ENCODE measurements around the gene CARD11.
"Not testable (repeated sequence)": the region's sequence is repeated elsewhere in the genome, so short reads cannot be mapped to it uniquely, and the experiment has no call there.

CARD11 gene

GRCh38 chr7:2922866-2923265 lies 120.8 kb downstream of the CARD11 start:
- no peak for DNase-seq

- DNase-seq = no peak
These were observed 121.3 kb downstream of the CARD11 start for GRCh38 chr7:2922348-2922691.

DNA sequence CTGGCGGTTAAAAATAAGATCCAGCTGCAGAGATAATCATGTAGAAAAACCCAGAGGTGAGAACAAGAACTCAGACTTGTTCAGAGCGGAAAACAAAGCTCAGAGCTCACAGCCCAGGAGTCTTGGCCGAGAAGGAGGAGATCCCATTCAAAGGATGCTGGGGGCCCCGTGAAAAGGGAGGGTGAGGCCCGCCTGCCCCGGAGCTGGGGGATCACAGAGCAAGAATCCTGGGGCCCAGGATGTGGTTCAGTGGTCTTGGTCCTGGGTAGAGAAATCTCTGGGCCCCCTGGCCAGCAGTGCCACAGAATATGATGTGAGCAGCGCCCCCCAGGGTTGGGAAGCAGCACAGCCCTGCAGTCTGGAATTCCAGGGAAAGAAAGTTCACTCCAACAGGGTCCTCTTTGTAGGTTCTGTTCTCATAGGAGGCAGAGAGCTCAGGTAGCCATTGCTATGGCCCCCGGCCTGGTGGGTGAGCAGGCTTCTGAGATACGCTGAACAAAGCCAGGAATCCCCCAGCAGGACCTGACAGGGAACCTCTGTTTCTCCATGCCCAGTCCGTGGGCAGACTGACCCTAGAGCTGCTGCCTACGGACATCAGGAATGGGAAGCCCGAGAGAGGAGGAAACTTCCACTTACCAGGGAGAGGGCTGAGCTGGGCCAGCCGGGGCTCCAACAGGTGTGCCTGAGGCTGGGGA lies 121.9 kb downstream of the CARD11 start:
- no peak for DNase-seq

GRCh38 chr7:2920956-2921652 lies 122.6 kb downstream of the CARD11 start:
- no peak for DNase-seq

- DNase-seq = not testable (repeated sequence)
These were observed 123.2 kb downstream of the CARD11 start for GRCh38 chr7:2920480-2920879.

DNA sequence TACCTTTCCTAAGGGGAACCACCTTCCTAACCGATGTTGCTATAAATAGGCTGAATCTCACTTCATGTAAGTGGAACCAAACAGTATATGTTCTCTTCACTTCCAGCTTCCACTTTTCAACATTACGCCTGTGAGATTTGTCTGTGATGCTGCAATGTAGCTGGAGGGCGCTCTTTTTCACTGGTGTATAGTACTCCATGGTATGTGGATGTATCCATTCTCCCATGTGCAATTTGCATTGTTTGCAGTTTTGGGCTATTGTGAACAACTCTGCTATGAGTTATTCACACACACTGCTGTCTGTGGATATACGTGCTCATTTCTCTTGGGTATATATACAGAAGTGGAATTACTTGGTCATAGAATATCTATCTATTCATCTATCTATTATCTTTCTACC lies 123.6 kb downstream of the CARD11 start:
- no peak for DNase-seq

DNA sequence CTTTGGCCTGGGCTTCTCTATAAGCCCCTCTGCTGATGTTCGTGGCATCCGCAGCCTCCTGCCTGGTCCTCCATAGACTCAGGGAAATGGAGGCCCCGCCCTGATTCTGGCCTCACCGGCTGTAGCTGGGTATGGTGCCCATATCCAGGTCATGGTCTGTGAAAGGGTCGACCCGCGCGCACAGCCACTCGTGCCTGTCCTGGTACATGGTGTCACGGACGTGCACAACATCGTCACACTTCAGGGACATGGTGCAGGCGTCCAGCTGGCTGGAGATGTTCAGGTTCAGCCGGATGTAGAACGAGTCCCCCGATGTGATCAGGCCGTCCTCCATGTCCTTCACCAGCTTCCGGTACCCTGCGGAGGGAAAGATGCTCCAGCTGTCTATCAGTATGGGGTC lies 124.4 kb downstream of the CARD11 start:
- no peak for DNase-seq

GRCh38 chr7:2918406-2918805 lies 125.3 kb downstream of the CARD11 start:
- no peak for DNase-seq

DNA sequence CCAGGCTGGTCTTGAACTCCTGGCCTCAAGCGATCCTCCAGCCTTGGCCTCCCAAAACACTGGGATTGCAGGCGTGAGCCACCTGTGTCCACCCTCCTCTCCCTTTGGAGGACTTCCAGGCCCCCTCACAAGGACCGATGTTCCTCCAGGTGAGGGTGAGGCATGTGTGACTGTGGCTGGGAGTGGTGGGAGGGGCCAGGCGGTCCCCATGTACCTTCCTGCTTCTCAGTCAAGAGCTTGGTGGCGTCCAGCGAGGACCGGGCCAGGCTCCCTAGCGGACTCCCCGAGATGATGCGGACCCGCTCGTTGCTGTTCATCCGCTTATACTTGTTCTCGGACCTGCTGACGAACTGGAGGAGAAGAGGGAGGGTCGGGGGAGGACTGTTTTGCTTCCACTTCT lies 128.6 kb downstream of the CARD11 start:
- DNase-seq = no peak

DNA sequence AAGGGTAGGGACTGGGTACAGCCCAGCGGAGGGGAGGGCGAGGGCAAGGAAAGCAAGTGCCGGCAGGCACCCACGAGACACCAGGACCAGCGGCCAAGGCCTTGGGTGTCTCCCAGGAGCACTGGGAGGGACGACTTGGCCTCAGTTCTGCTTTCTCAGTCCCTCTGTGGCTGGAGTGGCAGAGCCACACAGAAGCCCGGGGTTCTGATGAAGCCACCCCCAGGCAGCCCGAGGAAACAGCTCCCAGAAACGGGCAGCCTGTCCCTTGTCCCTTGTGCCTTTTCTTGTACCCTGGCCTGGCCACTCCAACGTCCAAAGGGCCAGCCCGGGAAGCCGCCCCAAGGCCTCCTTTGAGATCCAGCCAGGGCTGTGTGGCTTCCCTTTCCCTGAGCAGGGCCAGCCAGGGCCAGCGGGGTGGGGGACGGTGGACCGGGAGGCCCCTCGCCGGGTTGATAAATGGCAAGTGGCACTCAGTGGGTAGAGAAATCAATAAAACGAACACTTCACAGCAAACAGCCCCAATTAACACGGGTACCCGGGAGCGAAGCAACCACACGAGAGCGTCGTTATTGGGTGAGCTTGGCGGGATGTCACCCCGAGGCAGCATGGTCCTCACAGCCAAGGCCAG lies 129.8 kb downstream of the CARD11 start:
- no peak for DNase-seq

GRCh38 chr7:2912684-2913439 lies 130.8 kb downstream of the CARD11 start:
- no peak for DNase-seq

- DNase-seq = no peak
These were observed 132.2 kb downstream of the CARD11 start for GRCh38 chr7:2911466-2911865.

GRCh38 chr7:2909471-2910039 lies 134.1 kb downstream of the CARD11 start:
- no peak for DNase-seq

DNA sequence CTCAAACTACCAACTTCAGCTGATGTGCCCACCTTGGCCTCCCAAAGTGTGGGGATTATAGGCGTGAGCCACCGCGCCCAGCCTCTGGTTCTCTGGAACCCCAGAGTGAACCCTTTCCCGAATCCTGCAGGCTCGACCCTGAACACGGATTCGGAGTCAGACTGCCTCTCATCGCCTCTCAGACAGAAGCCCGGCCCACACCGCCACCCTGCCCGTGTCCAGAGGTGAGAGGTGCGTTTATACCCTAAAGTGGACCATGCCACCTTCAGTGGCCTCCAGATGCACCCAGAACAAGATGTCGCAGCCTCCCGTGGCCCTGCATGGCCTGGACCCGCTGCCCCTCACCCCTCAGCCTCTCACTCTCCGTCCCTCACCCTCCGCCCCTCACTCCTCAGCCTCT lies 134.6 kb downstream of the CARD11 start:
- no peak for DNase-seq

GRCh38 chr7:2908103-2908683 lies 135.5 kb downstream of the CARD11 start:
- DNase-seq = no peak

DNA sequence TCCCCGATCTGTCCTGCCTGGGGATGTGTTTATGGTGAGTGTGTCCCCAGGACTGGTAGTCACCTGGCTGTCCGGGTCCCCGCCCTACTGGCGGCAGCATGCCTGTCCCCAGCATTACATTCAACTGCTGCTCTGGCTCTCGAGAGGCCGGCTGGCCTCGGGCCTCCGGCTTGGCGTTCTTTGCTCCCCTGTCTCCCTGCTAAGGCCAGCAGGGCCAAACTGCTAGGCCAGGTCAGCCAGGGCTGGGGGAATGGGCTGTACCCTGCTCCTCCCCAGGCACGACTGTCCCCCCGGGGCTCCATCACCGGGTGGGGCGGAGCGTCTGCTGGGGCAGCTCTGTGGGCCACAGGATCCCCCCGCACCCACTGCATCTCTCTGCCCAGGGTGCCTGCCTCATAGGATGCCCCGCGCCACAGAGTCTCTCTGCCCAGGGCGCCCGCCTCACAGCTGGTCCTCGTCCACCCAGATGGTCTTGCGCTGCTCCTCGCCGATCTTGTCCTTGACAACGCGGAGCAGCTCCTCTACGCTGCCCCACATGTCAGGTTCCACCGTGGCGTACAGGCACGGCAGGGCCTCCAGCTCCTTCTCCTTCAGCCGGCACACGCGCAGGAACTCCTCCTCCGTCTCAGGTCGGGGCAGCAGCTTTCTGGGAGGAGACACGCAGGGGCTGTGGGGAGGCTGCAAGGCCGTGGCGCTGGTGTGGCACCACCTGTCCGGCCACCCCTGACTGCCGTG lies 137.3 kb downstream of the CARD11 start:
- no peak for DNase-seq

GRCh38 chr7:2905500-2905899 lies 138.2 kb downstream of the CARD11 start:
- DNase-seq = no peak

- DNase-seq = no peak
These were observed 138.6 kb downstream of the CARD11 start for GRCh38 chr7:2905027-2905426.

- no peak for DNase-seq
These were observed 139.5 kb downstream of the CARD11 start for GRCh38 chr7:2904202-2904601.

GRCh38 chr7:2903682-2904162 lies 139.9 kb downstream of the CARD11 start:
- DNase-seq = no peak

DNA sequence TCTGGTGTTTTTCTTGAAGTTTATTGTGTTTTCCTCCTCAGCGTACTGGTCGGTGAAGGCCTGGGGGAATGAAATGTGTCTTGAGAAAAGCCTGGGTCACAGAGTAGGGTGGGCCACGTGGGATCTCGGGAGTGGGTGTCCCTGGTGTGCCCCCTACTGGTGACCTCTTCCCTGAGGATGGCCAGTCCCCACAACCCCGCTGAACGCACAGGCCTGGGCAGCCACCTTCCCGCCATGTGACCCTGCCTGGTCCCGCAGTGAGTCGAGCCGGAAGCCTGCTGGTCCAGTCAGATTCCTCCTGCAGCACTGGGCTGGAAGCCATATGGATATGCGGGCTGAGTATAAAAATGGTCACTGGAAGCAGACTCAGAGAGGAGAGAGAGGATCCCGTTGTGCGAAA lies 146.6 kb downstream of the CARD11 start:
- no peak for DNase-seq

DNA sequence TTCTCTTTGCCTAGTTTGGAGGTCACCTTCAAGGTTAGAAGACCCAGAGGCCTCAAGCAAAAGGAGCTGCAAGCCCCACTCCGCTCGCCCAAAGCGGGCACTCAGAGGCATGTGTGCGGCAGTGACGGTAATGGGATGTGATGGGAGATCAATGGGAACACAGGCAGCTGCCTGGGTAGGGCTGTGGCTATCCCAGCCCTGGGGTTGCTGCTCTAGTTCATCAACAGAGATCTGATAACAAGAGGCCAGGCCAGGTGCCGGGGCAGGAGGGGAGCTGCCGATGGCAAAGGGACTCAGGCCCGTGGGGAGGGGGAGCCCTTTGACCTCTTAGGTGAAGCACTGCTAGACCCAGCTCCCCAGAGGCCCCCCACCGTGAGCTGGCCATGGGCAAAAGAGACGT lies 147.5 kb downstream of the CARD11 start:
- DNase-seq = no peak
